Uterus (tissue), 4 donors: Measurements from ENCODE around the gene RNF10. TPM values are rescaled to one million over a fixed set of nuclear protein-coding genes. Genes with fewer than 3 reads are reported as not detected.
A peak's percentile ranks its signal among the peaks of the same experiment; 100 is the strongest.

Experiments
- DNase-seq, 2 donors: peaks; one replicate each; pipeline ENCODE4 v3.0.0-alpha.2; 2019 to 2020
- H3K27ac ChIP-seq, 2 donors: fragments of 200-600 bp; sonication (generic); 1 replicate in 1 of 2; 2 replicates in 1 of 2; pipeline ENCODE4 v1.5.1; 2016 to 2018
- H3K27me3 ChIP-seq, 2 donors: fragments of 200-600 bp; sonication (generic); one replicate each; pipeline ENCODE4 v1.5.1; 2018 to 2019; ENCODE audit warnings: control low read depth in 1 of 2
- H3K36me3 ChIP-seq, 2 donors: fragments of 200-600 bp; sonication (generic); one replicate each; pipeline ENCODE4 v1.5.1; 2019; ENCODE audit warnings: control low read depth in 1 of 2
- H3K4me1 ChIP-seq, 2 donors: fragments of 200-600 bp; sonication (generic); one replicate each; pipeline ENCODE4 v1.5.1; 2018 to 2019; ENCODE audit warnings: control low read depth in 1 of 2
- H3K4me3 ChIP-seq, 2 donors: fragments of 200-600 bp; sonication (generic); 1 replicate in 1 of 2; 2 replicates in 1 of 2; pipeline ENCODE4 v1.5.1; 2018 to 2019; ENCODE audit warnings: mild to moderate bottlenecking in 1 of 2
- H3K9me3 ChIP-seq, 2 donors: fragments of 200-600 bp; sonication (generic); one replicate each; pipeline ENCODE4 v1.5.1; 2019; ENCODE audit warnings: control low read depth in 1 of 2
- CTCF ChIP-seq, 4 experiments: fragments of 200-600 bp in 2 of 4; fragments of 450-650 bp in 2 of 4; sonication (generic) in 2 of 4; IDR thresholded peaks; one replicate each; pipeline ENCODE4 v1.5.1; 2016 to 2019; ENCODE audit warnings: antibody characterized with exemption in 4 of 4, mild to moderate bottlenecking in 2 of 4, moderate library complexity in 1 of 4
- POLR2A ChIP-seq, 2 donors: fragments of 450-650 bp; IDR thresholded peaks; one replicate each; pipeline ENCODE4 v1.6.1; 2016; ENCODE audit warnings: antibody characterized with exemption in 2 of 2, mild to moderate bottlenecking in 1 of 2, moderate library complexity in 1 of 2
- intact Hi-C: fragments of 100-400 bp; cut with DNase I; formaldehyde crosslinking; loops from one replicate; pipeline ENCODE4 v1.15.1; 2023; ENCODE audit warnings: low total_unique reads
- total RNA-seq, 4 donors: library from RNA; depleted of rRNA in 3 of 4; stranded (reverse); fragments of >200 nt in 3 of 4; gene quantifications; one replicate each; pipeline versions ENCODE4 v1.1.0 to v1.2.4, GENCODE V29; 2014 to 2023
- donor health status: DM: yes; HTN: yes; CAD: no.

The RNF10 gene
- total RNA-seq, 4 donors from 2014 or later, result 53.8 to 169 (median 103) TPM

GRCh38 chr12:120496413-120497340 lies 37.5 kb upstream of the RNF10 start:
- intact Hi-C loops, result no loop called here
- peak; percentile 70 for DNase-seq

GRCh38 chr12:120497524-120498150 lies 36.5 kb upstream of the RNF10 start:
- no peaks in the 10 kb centered on the region for H3K27me3 ChIP-seq
- H3K27ac ChIP-seq, result peak overlapping the region; percentile 83 to 92
- TF ChIP-seq POLR2A (IDR thresholded peaks at IDR 0.05) (no peak), CTCF (IDR thresholded peaks at IDR 0.05) (no peak)
- intact Hi-C loops, result no loop called here
- H3K9me3 ChIP-seq, result no peaks in the 10 kb centered on the region
- peaks cover 0 to 8% of the 10 kb centered on the region in 2 donors for H3K4me1 ChIP-seq
- DNase-seq, result no peak
- H3K36me3 ChIP-seq, result no peaks in the 10 kb centered on the region
- peak overlapping the region; percentile 73 to 92 for H3K4me3 ChIP-seq

More at GRCh38 chr12:120496413-120497340, 37.5 kb upstream of the RNF10 start:
- Histone ChIP-seq H3K27me3 (no peaks in the 10 kb centered on the region), H3K27ac (peak overlapping the region; percentile 83 to 92), H3K4me3 (peak overlapping the region; percentile 73 to 92), H3K9me3 (no peaks in the 10 kb centered on the region), H3K36me3 (no peaks in the 10 kb centered on the region), H3K4me1 (peaks cover 0 to 8% of the 10 kb centered on the region in 2 donors)
- TF ChIP-seq CTCF (IDR thresholded peaks at IDR 0.05), result peak in 1 of 4 experiments; percentile 21
- TF ChIP-seq POLR2A (IDR thresholded peaks at IDR 0.05), result no peak

GRCh38 chr12:120498870-120499515 lies 35.2 kb upstream of the RNF10 start:
- Histone ChIP-seq H3K36me3 (no peaks in the 10 kb centered on the region), H3K27me3 (no peaks in the 10 kb centered on the region), H3K9me3 (no peaks in the 10 kb centered on the region), H3K27ac (no peak overlapping the region), H3K4me1 (peaks cover 0 to 8% of the 10 kb centered on the region in 2 donors), H3K4me3 (no peak overlapping the region)
- no peak for DNase-seq
- no peak for TF ChIP-seq POLR2A (IDR thresholded peaks at IDR 0.05)
- TF ChIP-seq CTCF (IDR thresholded peaks at IDR 0.05), result no peak
- intact Hi-C loops, result no loop called here

- no peaks in the 10 kb centered on the region for H3K27me3 ChIP-seq
- TF ChIP-seq CTCF (IDR thresholded peaks at IDR 0.05) (no peak), POLR2A (IDR thresholded peaks at IDR 0.05) (no peak)
- no peak for DNase-seq
- no peaks in the 10 kb centered on the region for H3K9me3 ChIP-seq
- peaks cover 0 to 8% of the 10 kb centered on the region in 2 donors for H3K4me1 ChIP-seq
- H3K27ac ChIP-seq, result no peak overlapping the region
- no peak overlapping the region for H3K4me3 ChIP-seq
- H3K36me3 ChIP-seq, result no peaks in the 10 kb centered on the region
- intact Hi-C loops, result no loop called here
These were observed 33.6 kb upstream of the RNF10 start for GRCh38 chr12:120500581-120500980.
